Breast epithelium (tissue), 3 donors: Measurements from ENCODE around the gene HCLS1.

ENCODE experiments used
- CTCF ChIP-seq, 3 donors: fragments of 450-650 bp; IDR thresholded peaks; one replicate each; pipeline ENCODE4 v1.5.1; 2016 to 2017; ENCODE audit warnings: antibody characterized with exemption in 3 of 3, mild to moderate bottlenecking in 3 of 3, moderate library complexity in 3 of 3
- POLR2A ChIP-seq: fragments of 450-650 bp; IDR thresholded peaks from one replicate; pipeline ENCODE4 v1.6.1; 2016; ENCODE audit warnings: antibody characterized with exemption, mild to moderate bottlenecking, moderate library complexity
- POLR2AphosphoS5 ChIP-seq, 3 donors: sonication (generic); formaldehyde crosslinking; IDR thresholded peaks; one replicate each; pipeline ENCODE4 v1.6.1; 2017; ENCODE audit warnings: antibody characterized with exemption in 3 of 3

DNA sequence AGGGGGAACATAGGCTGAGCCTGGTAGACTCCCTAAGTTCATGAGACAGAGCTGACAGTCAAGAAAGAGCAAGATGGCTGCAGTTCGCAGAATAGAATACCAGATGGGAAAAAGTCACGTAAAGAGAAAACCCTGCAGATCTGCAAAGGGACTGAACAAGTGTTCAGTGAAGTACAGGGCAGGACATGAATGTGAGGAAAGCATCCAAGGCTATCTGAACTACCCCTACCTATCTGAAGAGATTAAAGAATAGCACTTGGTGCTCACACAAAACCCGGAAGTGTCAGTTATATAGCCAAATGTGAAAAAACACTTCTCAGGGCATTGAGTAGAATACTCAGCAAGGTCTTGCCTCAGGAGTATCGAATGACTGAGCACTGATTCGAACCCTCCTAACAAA, 44.8 kb upstream of the HCLS1 start:
- TF ChIP-seq CTCF (IDR thresholded peaks at IDR 0.05) = no peak
- TF ChIP-seq POLR2A = no peak
- TF ChIP-seq POLR2AphosphoS5 (IDR thresholded peaks at IDR 0.05) = no peak
